Breast epithelium (tissue), 3 donors: ENCODE data around the gene COPS4.

Experiments used
- POLR2A ChIP-seq: fragments of 450-650 bp; IDR thresholded peaks from one replicate; pipeline ENCODE4 v1.6.1; 2016; ENCODE audit warnings: antibody characterized with exemption, mild to moderate bottlenecking, moderate library complexity
- TF ChIP-seq, protein P1 (sequence below), 3 donors: fragments of 450-650 bp; IDR thresholded peaks; one replicate each; pipeline ENCODE4 v1.5.1; 2016 to 2017; ENCODE audit warnings: antibody characterized with exemption in 3 of 3, mild to moderate bottlenecking in 3 of 3, moderate library complexity in 3 of 3

- TF ChIP-seq, protein P1, sequence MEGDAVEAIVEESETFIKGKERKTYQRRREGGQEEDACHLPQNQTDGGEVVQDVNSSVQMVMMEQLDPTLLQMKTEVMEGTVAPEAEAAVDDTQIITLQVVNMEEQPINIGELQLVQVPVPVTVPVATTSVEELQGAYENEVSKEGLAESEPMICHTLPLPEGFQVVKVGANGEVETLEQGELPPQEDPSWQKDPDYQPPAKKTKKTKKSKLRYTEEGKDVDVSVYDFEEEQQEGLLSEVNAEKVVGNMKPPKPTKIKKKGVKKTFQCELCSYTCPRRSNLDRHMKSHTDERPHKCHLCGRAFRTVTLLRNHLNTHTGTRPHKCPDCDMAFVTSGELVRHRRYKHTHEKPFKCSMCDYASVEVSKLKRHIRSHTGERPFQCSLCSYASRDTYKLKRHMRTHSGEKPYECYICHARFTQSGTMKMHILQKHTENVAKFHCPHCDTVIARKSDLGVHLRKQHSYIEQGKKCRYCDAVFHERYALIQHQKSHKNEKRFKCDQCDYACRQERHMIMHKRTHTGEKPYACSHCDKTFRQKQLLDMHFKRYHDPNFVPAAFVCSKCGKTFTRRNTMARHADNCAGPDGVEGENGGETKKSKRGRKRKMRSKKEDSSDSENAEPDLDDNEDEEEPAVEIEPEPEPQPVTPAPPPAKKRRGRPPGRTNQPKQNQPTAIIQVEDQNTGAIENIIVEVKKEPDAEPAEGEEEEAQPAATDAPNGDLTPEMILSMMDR (IDR thresholded peaks at IDR 0.05): no peak
- TF ChIP-seq POLR2A: no peak
Measured at GRCh38 chr4:83083925-83084475, 49.0 kb downstream of the COPS4 start.
